HG03439 (cell line): Measurements from ENCODE around the gene SYNPO2.
A peak's percentile ranks its signal among the peaks of the same experiment; 100 is the strongest.
"Not testable (repeated sequence)": the region's sequence is repeated elsewhere in the genome, so short reads cannot be mapped to it uniquely, and the experiment has no call there.

ENCODE experiments used
- ATAC-seq: cut with Tn5 transposase; IDR thresholded peaks from one replicate; pipeline ENCODE4 v1.9.1; 2021; ENCODE audit warnings: mild to moderate bottlenecking, moderate library complexity; ENCODE audit not compliant: unreplicated experiment

Gene SYNPO2

GRCh38 chr4:119029847-119030535 lies 141.3 kb downstream of the SYNPO2 start:
- ATAC-seq = no peak

- ATAC-seq = no peak
Observed at GRCh38 chr4:119030536-119030890, 141.9 kb downstream of the SYNPO2 start.

GRCh38 chr4:119031218-119031617 lies 142.6 kb downstream of the SYNPO2 start:
- ATAC-seq = no peak

- no peak for ATAC-seq
Observed at GRCh38 chr4:119032921-119033685, 144.4 kb downstream of the SYNPO2 start.

- ATAC-seq = no peak
Observed at GRCh38 chr4:119034276-119035008, 145.8 kb downstream of the SYNPO2 start.

GRCh38 chr4:119035951-119036737 lies 147.5 kb downstream of the SYNPO2 start:
- ATAC-seq = no peak

GRCh38 chr4:119037709-119038108 lies 149.1 kb downstream of the SYNPO2 start:
- no peak for ATAC-seq

- peak; percentile 43 for ATAC-seq
Observed at GRCh38 chr4:119038116-119038841, 149.6 kb downstream of the SYNPO2 start.

- no peak for ATAC-seq
Observed at GRCh38 chr4:119039160-119039559, 150.5 kb downstream of the SYNPO2 start.

GRCh38 chr4:119039779-119040178 lies 151.1 kb downstream of the SYNPO2 start:
- ATAC-seq = no peak

GRCh38 chr4:119040261-119040660 lies 151.6 kb downstream of the SYNPO2 start:
- ATAC-seq = no peak

GRCh38 chr4:119040694-119041185 lies 152.1 kb downstream of the SYNPO2 start:
- no peak for ATAC-seq

- ATAC-seq = no peak
Observed at GRCh38 chr4:119041396-119041795, 152.7 kb downstream of the SYNPO2 start.

- ATAC-seq = peak; percentile 92
Observed at GRCh38 chr4:119041951-119042560, 153.4 kb downstream of the SYNPO2 start.

GRCh38 chr4:119046263-119046662 lies 157.6 kb downstream of the SYNPO2 start:
- ATAC-seq = no peak

GRCh38 chr4:119047059-119047458 lies 158.4 kb downstream of the SYNPO2 start:
- not testable (repeated sequence) for ATAC-seq

- no peak for ATAC-seq
Observed at GRCh38 chr4:119048446-119048845, 159.8 kb downstream of the SYNPO2 start.

- no peak for ATAC-seq
Observed at GRCh38 chr4:119049342-119049741, 160.7 kb downstream of the SYNPO2 start.

- no peak for ATAC-seq
Observed at GRCh38 chr4:119050527-119051090, 162.0 kb downstream of the SYNPO2 start.
